Endothelial cell of umbilical vein (primary cell): ENCODE measurements around the gene LRRC8D.

Experiments
- CTCF ChIP-seq, 2 donors: IDR thresholded peaks; 1 replicate in 1 of 2; 2 replicates in 1 of 2; pipeline ENCODE4 v1.5.1; 2011; ENCODE audit warnings: low read length in 2 of 2, mild to moderate bottlenecking in 2 of 2, moderate library complexity in 2 of 2, control low read depth in 1 of 2, inconsistent platforms in 1 of 2, low read depth in 1 of 2; ENCODE audit not compliant: insufficient read depth in 1 of 2; ENCODE audit errors: extremely low read depth in 1 of 2
- EZH2 ChIP-seq: IDR thresholded peaks from 2 replicates; pipeline ENCODE4 v1.6.1; 2012; ENCODE audit warnings: borderline replicate concordance, low read depth, mild to moderate bottlenecking, moderate library complexity, low read length, inconsistent platforms; ENCODE audit not compliant: severe bottlenecking

- TF ChIP-seq EZH2 (no peak), CTCF (IDR thresholded peaks at IDR 0.05; ENCODE audit: extremely low read depth in 1 of 2, insufficient read depth in 1 of 2, low read depth in 1 of 2, low read length in 2 of 2) (no peak)
Observed at GRCh38 chr1:89889323-89889615, 68.4 kb downstream of the LRRC8D start.
